Calu3 (cell line): Measurements from ENCODE around the gene FGFR2. TPM values are rescaled to one million over a fixed set of nuclear protein-coding genes. Genes with fewer than 3 reads are reported as not detected.

Source experiments
- Bru-seq: library from RNA; stranded (reverse); fragments of 400-500 nt; gene quantifications from one replicate; lab custom pipeline; 2021; lab: Mats Ljungman, UMichigan
- BruChase-seq, 2 experiments: library from RNA; stranded (reverse); fragments of 400-500 nt; gene quantifications; one replicate each; lab custom pipeline; 2021; lab: Mats Ljungman, UMichigan
- BruUV-seq: library from RNA; stranded (reverse); fragments of 400-500 nt; replicated peaks from 2 replicates; lab custom pipeline; 2021; lab: Mats Ljungman, UMichigan
- CTCF ChIA-PET: fragments of 300-600 bp; sonication (Branson Sonifier 250); formaldehyde crosslinking; loops from one replicate; lab custom pipeline; 2022; ENCODE audit warnings: antibody characterized with exemption; lab: Charles Lee
- DNase-seq: peaks from one replicate; pipeline ENCODE4 v3.0.0; 2022
- H3K27ac Mint-ChIP-seq: one replicate; pipeline ENCODE4 v1.8.0; 2022; ENCODE audit warnings: mixed read lengths; ENCODE audit not compliant: unreplicated experiment
- H3K27me3 Mint-ChIP-seq: one replicate; pipeline ENCODE4 v1.8.0; 2022; ENCODE audit warnings: mixed read lengths; ENCODE audit not compliant: unreplicated experiment
- H3K36me3 Mint-ChIP-seq: one replicate; pipeline ENCODE4 v1.8.0; 2022; ENCODE audit warnings: mild to moderate bottlenecking, moderate library complexity, mixed read lengths; ENCODE audit not compliant: insufficient read depth, unreplicated experiment
- H3K4me1 Mint-ChIP-seq: one replicate; pipeline ENCODE4 v1.8.0; 2022; ENCODE audit warnings: mild to moderate bottlenecking, low read depth, mixed read lengths; ENCODE audit not compliant: unreplicated experiment
- H3K4me3 Mint-ChIP-seq: one replicate; pipeline ENCODE4 v1.8.0; 2022; ENCODE audit warnings: mild to moderate bottlenecking, low read depth, moderate library complexity, mixed read lengths; ENCODE audit not compliant: unreplicated experiment
- H3K9me3 Mint-ChIP-seq: one replicate; pipeline ENCODE4 v1.8.0; 2022; ENCODE audit warnings: low read depth, mixed read lengths; ENCODE audit not compliant: unreplicated experiment
- intact Hi-C: fragments of 100-400 bp; cut with micrococcal nuclease; formaldehyde crosslinking; loops from one replicate; pipeline ENCODE4 v1.10.0; 2022; ENCODE audit not compliant: unreplicated experiment
- long read RNA-seq: library from polyadenylated mRNA; stranded (forward); transcript quantifications from one replicate; pipeline ENCODE4 v2.0.0, GENCODE V29; 2022
- total RNA-seq: library from RNA; stranded (reverse); gene quantifications from 2 replicates; pipeline ENCODE4 v1.2.3, GENCODE V29; 2022
- TF ChIP-seq, protein P1 (sequence below): fragments of 200-600 bp; IDR thresholded peaks from one replicate; pipeline ENCODE4 v1.8.0; 2022; ENCODE audit warnings: antibody characterized with exemption; ENCODE audit not compliant: unreplicated experiment

FGFR2 gene
- 53.6 and 57.9 TPM in 2 replicates for total RNA-seq
- Bru-seq, nascent RNA = percentile 81 among the genes with signal in this experiment
- BruChase-seq, experiment 1, labeled RNA remaining after a 6-hour chase = percentile 69 among the genes with signal in this experiment
- percentile 65 among the genes with signal in this experiment for BruChase-seq, experiment 2, labeled RNA remaining after a 2-hour chase
- long read RNA-seq, transcript FGFR2-215 (18 exons, 3,061 nt) = major isoform, 8 of 34 reads
- long read RNA-seq, partial matches to known transcripts = 5 of 34 reads
- long read RNA-seq, other reads (novel, unspliced or antisense) = 18 of 34 reads

DNA sequence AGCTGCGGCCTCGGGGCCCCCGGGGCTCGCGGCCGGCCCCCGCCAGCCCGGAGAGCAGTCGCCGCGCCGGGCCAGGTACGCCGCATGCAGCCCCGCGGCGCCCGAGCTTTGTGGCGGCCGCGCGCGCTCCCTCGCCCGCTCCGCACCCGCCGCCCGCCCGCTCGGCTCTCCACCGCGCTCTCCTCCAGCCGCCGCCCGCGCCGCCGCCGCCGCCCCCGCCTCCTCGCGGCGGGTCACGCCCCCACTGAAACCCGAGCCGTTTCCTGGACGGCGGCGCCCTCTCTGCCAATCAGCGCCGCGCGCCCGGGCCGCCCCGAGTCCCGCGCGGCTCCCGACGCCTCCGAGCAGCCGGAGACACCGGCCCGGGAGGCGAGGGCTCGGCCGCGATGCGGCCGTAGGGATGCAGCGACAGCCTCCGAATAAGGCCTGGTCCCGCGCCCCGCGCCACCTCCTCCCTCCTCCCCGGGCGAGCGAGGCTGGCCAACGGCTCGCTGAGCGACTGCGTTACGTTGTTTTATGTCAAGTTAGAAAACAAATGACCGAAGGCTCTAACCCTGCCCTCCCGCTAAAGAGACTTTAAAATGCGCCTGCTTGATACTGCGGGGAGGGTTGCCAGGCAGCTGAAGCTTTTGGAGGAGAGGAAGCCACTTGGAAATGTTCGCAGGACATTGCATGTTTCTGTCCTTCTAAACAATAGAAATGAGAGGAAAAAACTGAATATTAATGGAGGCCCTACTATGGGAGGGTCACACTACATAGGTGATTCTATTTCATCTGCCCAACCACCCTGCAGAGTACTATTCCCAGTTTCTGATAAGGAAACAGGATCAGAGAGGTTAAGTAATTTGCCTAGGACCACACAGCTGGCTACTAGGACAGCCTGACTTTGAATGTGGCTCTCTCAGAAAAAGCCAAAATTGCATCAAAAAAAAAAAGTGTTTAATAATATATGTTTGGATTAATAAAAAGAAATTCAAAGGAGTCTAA is at the start of gene FGFR2:
Gene FGFR2 (minus strand): TSS at position 182 of the 987 bp plus-strand sequence. CDS start 4,627 bp downstream, outside the sequence.
- Mint-ChIP-seq H3K4me1 (peaks cover 4% of the 10 kb centered on the region), H3K27ac (no peak within 1 kb of the TSS), H3K9me3 (no peaks in the 10 kb centered on the region), H3K27me3 (no peaks in the 10 kb centered on the region), H3K36me3 (peaks cover 34% of the 10 kb centered on the region), H3K4me3 (peak within 1 kb of the TSS; percentile 97)
- no TSS peak for BruUV-seq
- intact Hi-C loops = loop anchor here (5.0 to 10.0 kb wide), 2 partner anchors 64 to 271 kb away; no protein-coding TSS in a partner anchor
- DNase-seq = peak; percentile 89
- CTCF ChIA-PET = no interaction called here
- TF ChIP-seq, protein P1, sequence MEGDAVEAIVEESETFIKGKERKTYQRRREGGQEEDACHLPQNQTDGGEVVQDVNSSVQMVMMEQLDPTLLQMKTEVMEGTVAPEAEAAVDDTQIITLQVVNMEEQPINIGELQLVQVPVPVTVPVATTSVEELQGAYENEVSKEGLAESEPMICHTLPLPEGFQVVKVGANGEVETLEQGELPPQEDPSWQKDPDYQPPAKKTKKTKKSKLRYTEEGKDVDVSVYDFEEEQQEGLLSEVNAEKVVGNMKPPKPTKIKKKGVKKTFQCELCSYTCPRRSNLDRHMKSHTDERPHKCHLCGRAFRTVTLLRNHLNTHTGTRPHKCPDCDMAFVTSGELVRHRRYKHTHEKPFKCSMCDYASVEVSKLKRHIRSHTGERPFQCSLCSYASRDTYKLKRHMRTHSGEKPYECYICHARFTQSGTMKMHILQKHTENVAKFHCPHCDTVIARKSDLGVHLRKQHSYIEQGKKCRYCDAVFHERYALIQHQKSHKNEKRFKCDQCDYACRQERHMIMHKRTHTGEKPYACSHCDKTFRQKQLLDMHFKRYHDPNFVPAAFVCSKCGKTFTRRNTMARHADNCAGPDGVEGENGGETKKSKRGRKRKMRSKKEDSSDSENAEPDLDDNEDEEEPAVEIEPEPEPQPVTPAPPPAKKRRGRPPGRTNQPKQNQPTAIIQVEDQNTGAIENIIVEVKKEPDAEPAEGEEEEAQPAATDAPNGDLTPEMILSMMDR = no peak

DNA sequence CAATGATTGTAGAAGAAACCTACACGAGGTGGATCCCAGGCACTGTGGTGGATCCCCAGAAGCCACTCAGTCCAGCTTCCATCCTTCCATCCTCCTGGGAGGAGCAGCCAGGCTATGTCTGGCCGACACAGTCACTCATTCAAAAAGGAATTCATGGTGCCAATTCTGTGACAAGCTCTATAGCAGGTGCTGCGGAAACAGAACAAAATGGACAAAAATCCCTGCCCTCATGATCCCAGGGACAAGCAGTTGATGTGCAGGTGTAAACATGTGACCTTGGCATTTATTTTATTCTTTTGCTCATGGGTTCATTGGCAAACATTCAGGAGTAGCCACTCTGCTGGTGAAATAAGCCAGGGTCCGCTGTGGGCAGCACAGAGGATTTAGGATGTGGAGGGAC is 49.2 kb upstream of the FGFR2 start:
- H3K4me3 Mint-ChIP-seq = no peak overlapping the region
- H3K36me3 Mint-ChIP-seq = no peaks in the 10 kb centered on the region
- no peaks in the 10 kb centered on the region for H3K9me3 Mint-ChIP-seq
- intact Hi-C loops = no loop called here
- H3K27me3 Mint-ChIP-seq = peaks cover 21% of the 10 kb centered on the region
- no peak overlapping the region for H3K27ac Mint-ChIP-seq
- H3K4me1 Mint-ChIP-seq = no peaks in the 10 kb centered on the region
- CTCF ChIA-PET = no interaction called here
- TF ChIP-seq, protein P1 = no peak
- DNase-seq = no peak
- no TSS peak for BruUV-seq

DNA sequence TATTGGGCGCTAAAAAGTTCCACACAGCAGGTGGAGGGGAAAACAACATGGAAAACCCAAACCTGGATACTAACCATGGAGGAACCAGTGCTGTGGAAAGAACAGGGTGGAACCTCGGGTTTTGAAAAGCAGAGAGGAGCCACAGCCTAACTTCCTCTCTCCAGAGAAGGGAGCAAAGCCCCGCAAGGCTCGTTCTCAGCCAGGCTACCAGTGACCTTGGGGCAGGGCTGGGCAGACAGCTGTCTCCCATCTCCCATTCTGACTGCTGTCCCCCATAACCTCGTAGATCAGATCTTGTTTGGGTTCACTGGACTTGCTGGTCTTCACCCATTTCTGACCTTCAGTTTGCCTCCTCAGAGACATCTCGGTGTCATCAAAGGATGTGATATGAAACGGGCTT is 47.5 kb upstream of the FGFR2 start:
- Mint-ChIP-seq H3K4me3 (no peak overlapping the region), H3K27ac (no peak overlapping the region), H3K9me3 (peaks cover 6% of the 10 kb centered on the region), H3K4me1 (no peaks in the 10 kb centered on the region), H3K36me3 (no peaks in the 10 kb centered on the region), H3K27me3 (peaks cover 21% of the 10 kb centered on the region)
- no TSS peak for BruUV-seq
- no peak for DNase-seq
- TF ChIP-seq, protein P1 = no peak
- intact Hi-C loops = no loop called here
- CTCF ChIA-PET = no interaction called here

DNA sequence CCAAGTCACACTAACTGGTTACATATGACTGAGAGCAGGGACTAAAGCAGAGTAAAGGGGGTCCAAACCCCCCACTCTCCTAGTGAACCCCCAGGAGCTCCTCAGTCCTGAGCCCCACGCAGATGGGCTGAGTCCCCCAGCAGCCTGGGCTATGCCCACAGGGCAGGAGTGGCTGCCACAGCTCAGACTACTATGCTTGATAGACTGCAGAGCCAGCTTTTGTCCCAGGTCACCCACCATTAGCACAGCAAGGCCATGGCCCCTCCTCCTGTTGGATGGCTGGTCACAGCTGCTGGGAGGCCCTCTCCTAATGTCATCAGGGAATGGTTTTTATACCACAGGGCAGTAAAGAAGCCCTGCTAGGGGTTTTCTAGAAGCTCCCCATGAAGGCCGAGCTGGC is 46.3 kb upstream of the FGFR2 start:
- Mint-ChIP-seq H3K36me3 (no peaks in the 10 kb centered on the region), H3K4me1 (no peaks in the 10 kb centered on the region), H3K9me3 (peaks cover 6% of the 10 kb centered on the region), H3K4me3 (no peak overlapping the region), H3K27me3 (peaks cover 15% of the 10 kb centered on the region), H3K27ac (no peak overlapping the region)
- DNase-seq = no peak
- intact Hi-C loops = no loop called here
- TF ChIP-seq, protein P1 = no peak
- CTCF ChIA-PET = no interaction called here
- no TSS peak for BruUV-seq
